ENCODE data around the gene DBF4. TPM values are rescaled to one million over a fixed set of nuclear protein-coding genes. Genes with fewer than 3 reads are reported as not detected.
"Not testable (repeated sequence)": the region's sequence is repeated elsewhere in the genome, so short reads cannot be mapped to it uniquely, and the experiment has no call there.

DBF4 gene
- total and polyA plus RNA-seq, 2 experiments from 2014 or later: 62.6 to 91.5 TPM

DNA sequence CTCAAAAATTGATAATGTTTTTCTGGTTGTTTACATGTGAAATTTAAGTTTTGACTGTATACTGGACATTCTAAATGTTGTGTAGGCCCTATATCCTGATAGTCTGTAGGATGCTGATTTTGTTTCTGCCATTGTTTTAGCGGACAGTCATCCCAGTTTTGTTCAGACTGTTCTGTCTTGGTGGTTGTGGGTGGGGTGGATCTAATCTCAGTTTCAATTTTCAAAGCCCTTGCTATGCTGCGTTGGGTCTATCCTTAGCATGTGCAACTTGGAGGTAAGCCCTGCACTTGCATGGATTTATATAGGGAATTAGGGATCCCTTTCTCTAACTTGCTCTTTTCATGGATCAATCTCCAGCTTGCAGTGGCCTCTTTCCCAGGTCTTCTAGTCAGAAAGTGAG is 19.1 kb downstream of the DBF4 start (continued):
- TF ChIP-seq, protein P1, sequence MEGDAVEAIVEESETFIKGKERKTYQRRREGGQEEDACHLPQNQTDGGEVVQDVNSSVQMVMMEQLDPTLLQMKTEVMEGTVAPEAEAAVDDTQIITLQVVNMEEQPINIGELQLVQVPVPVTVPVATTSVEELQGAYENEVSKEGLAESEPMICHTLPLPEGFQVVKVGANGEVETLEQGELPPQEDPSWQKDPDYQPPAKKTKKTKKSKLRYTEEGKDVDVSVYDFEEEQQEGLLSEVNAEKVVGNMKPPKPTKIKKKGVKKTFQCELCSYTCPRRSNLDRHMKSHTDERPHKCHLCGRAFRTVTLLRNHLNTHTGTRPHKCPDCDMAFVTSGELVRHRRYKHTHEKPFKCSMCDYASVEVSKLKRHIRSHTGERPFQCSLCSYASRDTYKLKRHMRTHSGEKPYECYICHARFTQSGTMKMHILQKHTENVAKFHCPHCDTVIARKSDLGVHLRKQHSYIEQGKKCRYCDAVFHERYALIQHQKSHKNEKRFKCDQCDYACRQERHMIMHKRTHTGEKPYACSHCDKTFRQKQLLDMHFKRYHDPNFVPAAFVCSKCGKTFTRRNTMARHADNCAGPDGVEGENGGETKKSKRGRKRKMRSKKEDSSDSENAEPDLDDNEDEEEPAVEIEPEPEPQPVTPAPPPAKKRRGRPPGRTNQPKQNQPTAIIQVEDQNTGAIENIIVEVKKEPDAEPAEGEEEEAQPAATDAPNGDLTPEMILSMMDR (conservative IDR thresholded peaks at IDR 0.05; ENCODE audit: low read depth in 2 of 2): no peak

DNA sequence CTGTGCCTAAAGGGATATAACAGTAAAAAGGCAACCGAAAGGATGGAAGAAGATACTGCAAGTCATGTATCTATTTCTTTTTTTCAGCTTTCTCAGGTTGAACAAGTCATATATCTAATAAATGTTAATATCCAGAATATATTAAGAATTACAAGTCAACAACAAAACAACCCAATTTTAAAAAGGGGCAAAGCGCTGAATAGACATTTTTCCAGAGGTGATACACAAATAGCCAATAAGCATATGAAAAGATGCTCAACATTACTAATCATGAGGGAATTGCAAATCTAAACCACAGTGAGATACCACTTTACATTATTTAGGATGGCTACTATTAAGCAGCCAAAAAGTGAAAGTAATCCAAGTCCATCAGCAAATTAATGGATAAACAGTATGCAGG is 23.0 kb downstream of the DBF4 start:
- Histone ChIP-seq H3K79me2 (replicated peaks; ENCODE audit: insufficient read depth) (peaks cover 6% of the 10 kb centered on the region), H3K4me3 (no peak overlapping the region), H3K9me2 (ENCODE audit: insufficient read depth) (no peaks in the 10 kb centered on the region), H3K4me2 (no peak overlapping the region), H3F3A (replicated peaks; ENCODE audit: low read depth) (no peaks in the 10 kb centered on the region), H3K27ac (ENCODE audit: low read depth) (no peak overlapping the region), H4K20me1 (replicated peaks; ENCODE audit: insufficient read depth) (no peaks in the 10 kb centered on the region), H3K36me3 (ENCODE audit: insufficient read depth) (peaks cover 36% of the 10 kb centered on the region), H2AFZ (no peak overlapping the region), H3K27me3 (ENCODE audit: insufficient read depth) (no peaks in the 10 kb centered on the region), H3K4me1 (ENCODE audit: insufficient read depth) (no peaks in the 10 kb centered on the region)
- no peak for ATAC-seq
- no peaks in the 10 kb centered on the region for H3K4me1 Mint-ChIP-seq
- TF ChIP-seq, protein P2, sequence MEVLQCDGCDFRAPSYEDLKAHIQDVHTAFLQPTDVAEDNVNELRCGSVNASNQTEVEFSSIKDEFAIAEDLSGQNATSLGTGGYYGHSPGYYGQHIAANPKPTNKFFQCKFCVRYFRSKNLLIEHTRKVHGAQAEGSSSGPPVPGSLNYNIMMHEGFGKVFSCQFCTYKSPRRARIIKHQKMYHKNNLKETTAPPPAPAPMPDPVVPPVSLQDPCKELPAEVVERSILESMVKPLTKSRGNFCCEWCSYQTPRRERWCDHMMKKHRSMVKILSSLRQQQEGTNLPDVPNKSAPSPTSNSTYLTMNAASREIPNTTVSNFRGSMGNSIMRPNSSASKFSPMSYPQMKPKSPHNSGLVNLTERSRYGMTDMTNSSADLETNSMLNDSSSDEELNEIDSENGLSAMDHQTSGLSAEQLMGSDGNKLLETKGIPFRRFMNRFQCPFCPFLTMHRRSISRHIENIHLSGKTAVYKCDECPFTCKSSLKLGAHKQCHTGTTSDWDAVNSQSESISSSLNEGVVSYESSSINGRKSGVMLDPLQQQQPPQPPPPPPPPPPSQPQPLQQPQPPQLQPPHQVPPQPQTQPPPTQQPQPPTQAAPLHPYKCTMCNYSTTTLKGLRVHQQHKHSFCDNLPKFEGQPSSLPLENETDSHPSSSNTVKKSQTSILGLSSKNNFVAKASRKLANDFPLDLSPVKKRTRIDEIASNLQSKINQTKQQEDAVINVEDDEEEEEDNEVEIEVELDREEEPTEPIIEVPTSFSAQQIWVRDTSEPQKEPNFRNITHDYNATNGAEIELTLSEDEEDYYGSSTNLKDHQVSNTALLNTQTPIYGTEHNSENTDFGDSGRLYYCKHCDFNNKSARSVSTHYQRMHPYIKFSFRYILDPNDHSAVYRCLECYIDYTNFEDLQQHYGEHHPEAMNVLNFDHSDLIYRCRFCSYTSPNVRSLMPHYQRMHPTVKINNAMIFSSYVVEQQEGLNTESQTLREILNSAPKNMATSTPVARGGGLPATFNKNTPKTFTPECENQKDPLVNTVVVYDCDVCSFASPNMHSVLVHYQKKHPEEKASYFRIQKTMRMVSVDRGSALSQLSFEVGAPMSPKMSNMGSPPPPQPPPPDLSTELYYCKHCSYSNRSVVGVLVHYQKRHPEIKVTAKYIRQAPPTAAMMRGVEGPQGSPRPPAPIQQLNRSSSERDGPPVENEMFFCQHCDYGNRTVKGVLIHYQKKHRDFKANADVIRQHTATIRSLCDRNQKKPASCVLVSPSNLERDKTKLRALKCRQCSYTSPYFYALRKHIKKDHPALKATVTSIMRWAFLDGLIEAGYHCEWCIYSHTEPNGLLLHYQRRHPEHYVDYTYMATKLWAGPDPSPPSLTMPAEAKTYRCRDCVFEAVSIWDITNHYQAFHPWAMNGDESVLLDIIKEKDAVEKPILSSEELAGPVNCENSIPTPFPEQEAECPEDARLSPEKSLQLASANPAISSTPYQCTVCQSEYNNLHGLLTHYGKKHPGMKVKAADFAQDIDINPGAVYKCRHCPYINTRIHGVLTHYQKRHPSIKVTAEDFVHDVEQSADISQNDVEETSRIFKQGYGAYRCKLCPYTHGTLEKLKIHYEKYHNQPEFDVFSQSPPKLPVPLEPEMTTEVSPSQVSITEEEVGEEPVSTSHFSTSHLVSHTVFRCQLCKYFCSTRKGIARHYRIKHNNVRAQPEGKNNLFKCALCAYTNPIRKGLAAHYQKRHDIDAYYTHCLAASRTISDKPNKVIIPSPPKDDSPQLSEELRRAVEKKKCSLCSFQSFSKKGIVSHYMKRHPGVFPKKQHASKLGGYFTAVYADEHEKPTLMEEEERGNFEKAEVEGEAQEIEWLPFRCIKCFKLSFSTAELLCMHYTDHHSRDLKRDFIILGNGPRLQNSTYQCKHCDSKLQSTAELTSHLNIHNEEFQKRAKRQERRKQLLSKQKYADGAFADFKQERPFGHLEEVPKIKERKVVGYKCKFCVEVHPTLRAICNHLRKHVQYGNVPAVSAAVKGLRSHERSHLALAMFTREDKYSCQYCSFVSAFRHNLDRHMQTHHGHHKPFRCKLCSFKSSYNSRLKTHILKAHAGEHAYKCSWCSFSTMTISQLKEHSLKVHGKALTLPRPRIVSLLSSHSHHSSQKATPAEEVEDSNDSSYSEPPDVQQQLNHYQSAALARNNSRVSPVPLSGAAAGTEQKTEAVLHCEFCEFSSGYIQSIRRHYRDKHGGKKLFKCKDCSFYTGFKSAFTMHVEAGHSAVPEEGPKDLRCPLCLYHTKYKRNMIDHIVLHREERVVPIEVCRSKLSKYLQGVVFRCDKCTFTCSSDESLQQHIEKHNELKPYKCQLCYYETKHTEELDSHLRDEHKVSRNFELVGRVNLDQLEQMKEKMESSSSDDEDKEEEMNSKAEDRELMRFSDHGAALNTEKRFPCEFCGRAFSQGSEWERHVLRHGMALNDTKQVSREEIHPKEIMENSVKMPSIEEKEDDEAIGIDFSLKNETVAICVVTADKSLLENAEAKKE (CRISPR knock-in tag; IDR thresholded peaks at IDR 0.05): no peak
- TF ChIP-seq, protein P3, sequence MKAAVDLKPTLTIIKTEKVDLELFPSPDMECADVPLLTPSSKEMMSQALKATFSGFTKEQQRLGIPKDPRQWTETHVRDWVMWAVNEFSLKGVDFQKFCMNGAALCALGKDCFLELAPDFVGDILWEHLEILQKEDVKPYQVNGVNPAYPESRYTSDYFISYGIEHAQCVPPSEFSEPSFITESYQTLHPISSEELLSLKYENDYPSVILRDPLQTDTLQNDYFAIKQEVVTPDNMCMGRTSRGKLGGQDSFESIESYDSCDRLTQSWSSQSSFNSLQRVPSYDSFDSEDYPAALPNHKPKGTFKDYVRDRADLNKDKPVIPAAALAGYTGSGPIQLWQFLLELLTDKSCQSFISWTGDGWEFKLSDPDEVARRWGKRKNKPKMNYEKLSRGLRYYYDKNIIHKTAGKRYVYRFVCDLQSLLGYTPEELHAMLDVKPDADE (IDR thresholded peaks at IDR 0.05): no peak
- no peak overlapping the region for H3K27ac Mint-ChIP-seq
- no peak for DNase-seq (ENCODE audit: low spot score)
- H3K27me3 Mint-ChIP-seq (ENCODE audit: insufficient read depth, low read depth, poor library complexity): peaks cover 1% of the 10 kb centered on the region
- H3K36me3 Mint-ChIP-seq (ENCODE audit: low read depth): peaks cover 71% of the 10 kb centered on the region
- no peaks in the 10 kb centered on the region for H3K9me3 Mint-ChIP-seq
- no peak overlapping the region for H3K4me3 Mint-ChIP-seq

DNA sequence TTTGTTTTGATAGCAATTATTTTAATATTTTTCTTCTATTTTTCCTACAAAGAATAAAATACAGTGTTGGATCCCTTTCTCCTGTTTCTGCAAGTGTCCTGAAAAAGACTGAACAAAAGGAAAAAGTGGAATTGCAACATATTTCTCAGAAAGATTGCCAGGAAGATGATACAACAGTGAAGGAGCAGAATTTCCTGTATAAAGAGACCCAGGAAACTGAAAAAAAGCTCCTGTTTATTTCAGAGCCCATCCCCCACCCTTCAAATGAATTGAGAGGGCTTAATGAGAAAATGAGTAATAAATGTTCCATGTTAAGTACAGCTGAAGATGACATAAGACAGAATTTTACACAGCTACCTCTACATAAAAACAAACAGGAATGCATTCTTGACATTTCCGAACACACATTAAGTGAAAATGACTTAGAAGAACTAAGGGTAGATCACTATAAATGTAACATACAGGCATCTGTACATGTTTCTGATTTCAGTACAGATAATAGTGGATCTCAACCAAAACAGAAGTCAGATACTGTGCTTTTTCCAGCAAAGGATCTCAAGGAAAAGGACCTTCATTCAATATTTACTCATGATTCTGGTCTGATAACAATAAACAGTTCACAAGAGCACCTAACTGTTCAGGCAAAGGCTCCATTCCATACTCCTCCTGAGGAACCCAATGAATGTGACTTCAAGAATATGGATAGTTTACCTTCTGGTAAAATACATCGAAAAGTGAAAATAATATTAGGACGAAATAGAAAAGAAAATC is 31.0 kb downstream of the DBF4 start:
- H3K4me3 Mint-ChIP-seq; H3K9me2 ChIP-seq (ENCODE audit: insufficient read depth); H3K27ac ChIP-seq (ENCODE audit: low read depth); H3K27me3 Mint-ChIP-seq (ENCODE audit: insufficient read depth, low read depth, poor library complexity); H3K9me3 Mint-ChIP-seq; H3F3A ChIP-seq (replicated peaks; ENCODE audit: low read depth); H3K4me1 ChIP-seq (ENCODE audit: insufficient read depth); H4K20me1 ChIP-seq (replicated peaks; ENCODE audit: insufficient read depth); DNase-seq (ENCODE audit: low spot score); H3K4me1 Mint-ChIP-seq; H3K27me3 ChIP-seq (ENCODE audit: insufficient read depth); H3K4me2 ChIP-seq; H3K27ac Mint-ChIP-seq; H3K4me3 ChIP-seq; H3K79me2 ChIP-seq (replicated peaks; ENCODE audit: insufficient read depth); ATAC-seq; H2AFZ ChIP-seq: not testable (repeated sequence)
- H3K36me3 ChIP-seq (ENCODE audit: insufficient read depth): peaks cover 14% of the 10 kb centered on the region
- H3K36me3 Mint-ChIP-seq (ENCODE audit: low read depth): peaks cover 46% of the 10 kb centered on the region; the same call in 2 of the 3 replicates

Data from GM23338 (cell line).